A673 (cell line): Measurements from ENCODE around the gene HS3ST4.

Source experiments
- EZH2 ChIP-seq: fragments of 200-600 bp; sonication (generic); IDR thresholded peaks from 2 replicates; pipeline ENCODE4 v1.6.1; 2017; ENCODE audit warnings: borderline replicate concordance, low read depth, mild to moderate bottlenecking, mixed read lengths, antibody characterized with exemption, low read length; ENCODE audit not compliant: poor library complexity, severe bottlenecking
- TF ChIP-seq, protein P1 (sequence below): fragments of 300-800, 200-600 bp; sonication (generic); conservative IDR thresholded peaks from 2 replicates; pipeline ENCODE4 v1.5.1; 2017; ENCODE audit warnings: low read depth, mild to moderate bottlenecking, antibody characterized with exemption, low read length, moderate library complexity, mixed read lengths

DNA sequence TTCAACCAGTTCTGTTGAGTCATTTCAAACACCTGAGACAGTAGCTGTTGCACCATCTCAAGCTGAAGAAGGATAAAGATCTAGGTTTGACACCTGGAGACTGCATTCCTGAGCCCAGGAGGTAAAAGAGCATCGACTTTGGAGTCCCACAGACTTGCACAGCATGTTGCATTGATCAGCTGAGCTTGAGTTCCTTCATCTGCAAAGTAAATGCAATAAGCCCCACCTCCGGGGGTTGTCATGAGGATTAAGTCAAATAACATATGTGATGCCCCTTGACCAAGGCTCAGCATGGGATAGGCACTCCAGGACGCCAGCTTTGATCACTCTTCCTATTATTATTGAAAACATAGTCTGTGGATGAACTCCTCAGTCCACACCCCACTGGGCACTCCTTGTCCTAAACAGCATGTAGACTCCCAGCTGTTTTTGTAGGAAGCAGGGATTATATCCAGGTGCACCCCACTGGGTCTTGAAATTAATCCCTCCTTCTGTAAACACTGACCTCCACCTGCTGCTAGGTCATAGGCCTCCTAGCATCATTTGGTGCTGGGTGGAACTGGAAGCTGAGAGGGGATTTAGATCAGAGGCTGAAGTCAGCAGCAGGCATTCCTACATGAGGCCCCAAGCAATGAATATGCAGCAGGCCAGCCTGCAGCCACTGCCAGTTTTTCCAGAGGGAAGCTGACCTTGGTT is 259.0 kb downstream of the HS3ST4 start:
- TF ChIP-seq, protein P1, sequence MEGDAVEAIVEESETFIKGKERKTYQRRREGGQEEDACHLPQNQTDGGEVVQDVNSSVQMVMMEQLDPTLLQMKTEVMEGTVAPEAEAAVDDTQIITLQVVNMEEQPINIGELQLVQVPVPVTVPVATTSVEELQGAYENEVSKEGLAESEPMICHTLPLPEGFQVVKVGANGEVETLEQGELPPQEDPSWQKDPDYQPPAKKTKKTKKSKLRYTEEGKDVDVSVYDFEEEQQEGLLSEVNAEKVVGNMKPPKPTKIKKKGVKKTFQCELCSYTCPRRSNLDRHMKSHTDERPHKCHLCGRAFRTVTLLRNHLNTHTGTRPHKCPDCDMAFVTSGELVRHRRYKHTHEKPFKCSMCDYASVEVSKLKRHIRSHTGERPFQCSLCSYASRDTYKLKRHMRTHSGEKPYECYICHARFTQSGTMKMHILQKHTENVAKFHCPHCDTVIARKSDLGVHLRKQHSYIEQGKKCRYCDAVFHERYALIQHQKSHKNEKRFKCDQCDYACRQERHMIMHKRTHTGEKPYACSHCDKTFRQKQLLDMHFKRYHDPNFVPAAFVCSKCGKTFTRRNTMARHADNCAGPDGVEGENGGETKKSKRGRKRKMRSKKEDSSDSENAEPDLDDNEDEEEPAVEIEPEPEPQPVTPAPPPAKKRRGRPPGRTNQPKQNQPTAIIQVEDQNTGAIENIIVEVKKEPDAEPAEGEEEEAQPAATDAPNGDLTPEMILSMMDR = no peak
- TF ChIP-seq EZH2 = no peak
